GM19238 (cell line): Measurements from ENCODE around the gene CFAP300.

Experiments
- DNase-seq: peaks from one replicate; pipeline ENCODE4 v3.0.0; 2011; ENCODE audit warnings: low spot score; ENCODE audit not compliant: insufficient read length

CFAP300 gene

GRCh38 chr11:102071497-102072472 lies 24.5 kb downstream of the CFAP300 start:
- DNase-seq: no peak

- no peak for DNase-seq
These were observed 26.0 kb downstream of the CFAP300 start for GRCh38 chr11:102073253-102073652.

GRCh38 chr11:102079625-102080024 lies 32.4 kb downstream of the CFAP300 start:
- DNase-seq: no peak

DNA sequence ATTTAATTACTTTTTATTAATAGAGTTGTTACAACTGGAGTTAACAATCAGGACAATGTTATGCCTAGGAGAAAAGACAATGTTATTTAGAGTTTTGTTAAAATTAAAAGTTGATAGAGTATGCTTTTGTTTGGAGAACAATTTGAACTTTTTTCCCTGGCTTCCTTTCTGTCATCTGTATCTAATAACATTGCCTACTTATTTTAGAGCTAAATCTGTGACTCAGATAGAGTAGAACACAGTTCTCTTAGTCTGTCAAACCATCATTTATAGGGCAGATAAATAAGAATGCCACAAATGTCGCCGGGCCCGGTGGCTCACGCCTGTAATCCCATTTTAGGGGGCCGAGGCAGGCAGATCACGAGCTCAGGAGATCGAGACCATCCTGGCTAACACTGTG lies 34.1 kb downstream of the CFAP300 start:
- DNase-seq: no peak

DNA sequence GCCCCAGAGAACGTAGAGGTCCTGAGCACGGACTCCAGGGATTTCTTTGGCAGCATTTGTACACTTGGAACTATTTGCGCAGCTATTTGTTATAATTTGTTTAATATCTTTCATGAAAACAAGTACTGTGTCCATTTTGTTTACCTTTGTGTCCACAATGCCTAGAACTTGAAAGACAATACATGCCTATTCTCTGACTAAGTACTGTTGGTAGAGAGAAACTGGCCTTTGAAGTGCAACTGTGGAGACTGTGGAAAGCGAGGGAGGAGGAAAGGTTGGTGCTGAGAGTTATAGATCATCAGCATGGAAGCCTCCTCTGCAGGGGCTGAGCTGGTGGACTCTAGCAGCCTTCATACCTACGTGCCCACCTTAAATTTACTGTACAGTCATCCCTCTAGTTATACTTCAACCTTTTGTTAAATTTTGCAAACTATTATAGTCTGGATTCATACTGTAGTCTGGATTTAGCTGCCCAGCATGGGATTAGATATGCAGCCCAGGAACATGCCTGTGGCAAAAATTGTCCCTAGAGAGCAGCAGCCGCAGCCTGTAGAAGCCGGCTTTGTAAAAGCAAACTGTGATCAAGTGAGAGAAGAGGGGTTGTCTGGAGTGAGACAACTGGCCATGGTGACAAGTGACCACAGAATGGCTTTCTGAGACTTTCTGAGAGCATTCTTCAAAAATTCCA lies 38.8 kb downstream of the CFAP300 start:
- DNase-seq: no peak

- DNase-seq: no peak
These were observed 49.9 kb downstream of the CFAP300 start for GRCh38 chr11:102097186-102097585.

- no peak for DNase-seq
These were observed 52.5 kb downstream of the CFAP300 start for GRCh38 chr11:102099755-102100154.

GRCh38 chr11:102108734-102109440 lies 61.6 kb downstream of the CFAP300 start:
- no peak for DNase-seq

DNA sequence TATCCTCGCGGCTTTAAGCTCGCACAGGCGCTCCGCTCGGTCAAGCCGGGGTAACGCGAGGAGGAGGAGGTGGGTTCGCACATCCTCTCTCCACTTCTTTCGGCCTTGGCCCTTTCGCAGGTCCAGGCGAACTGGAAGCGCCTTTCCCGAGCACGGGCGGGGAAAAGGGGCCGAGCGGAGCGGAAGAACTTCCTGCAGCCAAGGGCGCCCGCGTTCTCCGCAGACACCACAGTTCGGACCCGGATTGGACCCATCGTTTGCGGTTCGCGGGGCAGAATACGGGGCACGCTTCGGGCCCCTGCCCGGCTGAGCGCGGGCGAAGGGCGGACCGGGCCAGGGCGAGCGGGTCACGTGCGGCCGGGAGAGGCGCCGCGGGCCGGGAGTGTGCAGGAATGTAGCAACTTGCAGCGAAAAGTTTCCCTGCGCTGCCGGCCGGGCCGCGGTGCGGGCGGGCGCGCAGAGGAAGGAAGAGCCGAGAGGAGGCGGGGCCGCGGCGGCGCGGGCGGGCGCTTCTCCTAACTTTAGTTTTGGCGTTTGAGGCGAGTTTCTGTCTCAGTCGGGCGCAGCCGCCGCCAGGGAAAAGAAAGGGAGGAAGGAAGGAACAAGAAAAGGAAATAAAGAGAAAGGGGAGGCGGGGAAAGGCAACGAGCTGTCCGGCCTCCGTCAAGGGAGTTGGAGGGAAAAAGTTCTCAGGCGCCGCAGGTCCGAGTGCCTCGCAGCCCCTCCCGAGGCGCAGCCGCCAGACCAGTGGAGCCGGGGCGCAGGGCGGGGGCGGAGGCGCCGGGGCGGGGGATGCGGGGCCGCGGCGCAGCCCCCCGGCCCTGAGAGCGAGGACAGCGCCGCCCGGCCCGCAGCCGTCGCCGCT lies 62.9 kb downstream of the CFAP300 start, which contains the start of gene YAP1:
YAP1 (plus strand) TSS at position 552 of the 865 bp plus-strand sequence. CDS start 402 bp downstream, outside the sequence.
- peak; percentile 35 for DNase-seq

DNA sequence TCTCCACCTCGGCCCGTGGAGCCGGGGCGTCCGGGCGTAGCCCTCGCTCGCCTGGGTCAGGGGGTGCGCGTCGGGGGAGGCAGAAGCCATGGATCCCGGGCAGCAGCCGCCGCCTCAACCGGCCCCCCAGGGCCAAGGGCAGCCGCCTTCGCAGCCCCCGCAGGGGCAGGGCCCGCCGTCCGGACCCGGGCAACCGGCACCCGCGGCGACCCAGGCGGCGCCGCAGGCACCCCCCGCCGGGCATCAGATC lies 63.4 kb downstream of the CFAP300 start:
- DNase-seq: no peak

- DNase-seq: peak; percentile 7
These were observed 64.0 kb downstream of the CFAP300 start for GRCh38 chr11:102111011-102111786.

DNA sequence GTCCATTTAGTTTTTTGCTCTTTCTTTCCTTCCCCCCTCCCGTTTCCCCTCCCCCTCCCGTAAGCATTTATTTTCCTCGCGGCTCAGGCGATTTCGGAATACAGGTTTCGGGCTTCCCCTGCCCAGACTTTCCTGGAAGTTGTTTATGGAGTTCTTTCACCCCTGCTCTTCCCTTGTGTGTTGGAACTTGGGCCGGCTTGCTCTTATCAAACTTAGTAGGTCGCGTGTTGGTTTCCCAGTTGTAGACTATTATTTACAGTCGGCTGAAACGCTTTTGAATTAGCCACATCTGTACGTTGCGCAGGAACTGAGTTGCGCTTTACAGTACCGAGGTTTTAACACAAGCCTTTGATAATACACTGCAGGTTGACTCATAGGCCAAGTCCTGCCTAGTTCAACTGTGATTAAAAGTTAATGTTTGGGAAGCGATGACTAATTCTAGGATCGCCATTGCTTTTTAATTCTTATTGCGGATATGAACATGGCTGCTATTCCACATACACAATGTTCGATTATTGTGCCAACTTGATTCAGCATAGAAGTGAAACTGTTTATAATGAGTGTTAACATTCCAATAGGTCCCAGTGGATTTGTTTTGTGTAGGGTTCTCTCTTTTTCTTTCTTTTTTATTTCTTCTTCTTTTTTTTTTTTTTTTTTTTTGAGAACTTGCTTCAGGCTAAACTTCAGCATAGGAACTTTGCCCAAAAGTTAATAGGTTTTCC lies 64.7 kb downstream of the CFAP300 start:
- DNase-seq: no peak

- DNase-seq: no peak
These were observed 65.2 kb downstream of the CFAP300 start for GRCh38 chr11:102112509-102112821.

DNA sequence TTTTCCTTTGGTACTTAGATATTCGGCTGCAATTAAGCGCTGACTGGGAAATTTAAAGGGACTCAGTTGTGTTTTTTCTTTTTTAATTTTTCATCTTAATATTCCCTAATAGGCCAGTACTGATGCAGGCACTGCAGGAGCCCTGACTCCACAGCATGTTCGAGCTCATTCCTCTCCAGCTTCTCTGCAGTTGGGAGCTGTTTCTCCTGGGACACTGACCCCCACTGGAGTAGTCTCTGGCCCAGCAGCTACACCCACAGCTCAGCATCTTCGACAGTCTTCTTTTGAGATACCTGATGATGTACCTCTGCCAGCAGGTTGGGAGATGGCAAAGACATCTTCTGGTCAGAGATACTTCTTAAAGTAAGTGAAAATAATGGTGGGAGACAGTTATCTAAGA lies 66.8 kb downstream of the CFAP300 start:
- DNase-seq: no peak

GRCh38 chr11:102115557-102115956 lies 68.3 kb downstream of the CFAP300 start:
- no peak for DNase-seq

- no peak for DNase-seq
These were observed 69.4 kb downstream of the CFAP300 start for GRCh38 chr11:102116453-102117205.

GRCh38 chr11:102117472-102118113 lies 70.4 kb downstream of the CFAP300 start:
- DNase-seq: no peak

DNA sequence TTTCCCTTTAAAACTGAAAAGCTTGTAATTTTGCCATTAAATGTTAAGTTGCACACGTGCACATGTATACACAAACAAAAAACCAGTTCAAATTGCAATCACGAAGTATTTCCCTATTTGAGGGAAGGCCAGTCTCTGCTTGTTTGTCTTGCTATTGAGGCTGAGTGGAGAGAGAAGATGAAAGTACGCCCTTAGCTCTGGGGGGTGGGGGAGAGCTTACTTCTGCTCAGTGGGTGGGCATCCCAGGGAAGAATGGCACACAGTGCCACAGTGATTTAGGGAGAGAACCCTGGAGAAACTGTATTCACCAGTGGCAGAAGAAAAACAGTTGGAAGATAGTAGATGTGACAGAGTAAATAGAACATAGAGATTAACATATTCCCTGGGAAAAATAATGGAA lies 71.7 kb downstream of the CFAP300 start:
- DNase-seq: no peak

- DNase-seq: no peak
These were observed 72.8 kb downstream of the CFAP300 start for GRCh38 chr11:102119997-102120396.
